ENCODE data around the gene GALK1.

GALK1 gene

GRCh38 chr17:75756451-75757085 lies 8.4 kb downstream of the GALK1 start:
- TF ChIP-seq CTCF (IDR thresholded peaks at IDR 0.05; ENCODE audit: insufficient read depth, low read depth, low read length, missing control alignments): no peak
- DNase-seq (ENCODE audit: low read depth): no peak
- no peak overlapping the region for H3K4me3 ChIP-seq (ENCODE audit: low read depth, low read length)

GRCh38 chr17:75755990-75756389 lies 9.0 kb downstream of the GALK1 start:
- no peak for DNase-seq (ENCODE audit: low read depth)
- TF ChIP-seq CTCF (IDR thresholded peaks at IDR 0.05; ENCODE audit: insufficient read depth, low read depth, low read length, missing control alignments): no peak
- no peak overlapping the region for H3K4me3 ChIP-seq (ENCODE audit: low read depth, low read length)

GRCh38 chr17:75755205-75755901 lies 9.6 kb downstream of the GALK1 start:
- DNase-seq (ENCODE audit: low read depth): no peak
- no peak for TF ChIP-seq CTCF (IDR thresholded peaks at IDR 0.05; ENCODE audit: insufficient read depth, low read depth, low read length, missing control alignments)
- H3K4me3 ChIP-seq (ENCODE audit: low read depth, low read length): no peak overlapping the region

- no peak for DNase-seq (ENCODE audit: low read depth)
- TF ChIP-seq CTCF (IDR thresholded peaks at IDR 0.05; ENCODE audit: insufficient read depth, low read depth, low read length, missing control alignments): no peak
- peak overlapping the region; percentile 40 for H3K4me3 ChIP-seq (ENCODE audit: low read depth, low read length)
Observed at GRCh38 chr17:75754378-75755204, 10.4 kb downstream of the GALK1 start.

GRCh38 chr17:75753514-75754377 lies 11.2 kb downstream of the GALK1 start:
- TF ChIP-seq CTCF (IDR thresholded peaks at IDR 0.05; ENCODE audit: insufficient read depth, low read depth, low read length, missing control alignments): peak; percentile 81
- peak; percentile 85 for DNase-seq (ENCODE audit: low read depth)
- peak overlapping the region; percentile 66 for H3K4me3 ChIP-seq (ENCODE audit: low read depth, low read length)

GRCh38 chr17:75752802-75753513 lies 12.0 kb downstream of the GALK1 start:
- H3K4me3 ChIP-seq (ENCODE audit: low read depth, low read length): peak overlapping the region; percentile 66

More at GRCh38 chr17:75752802-75753513, 12.0 kb downstream of the GALK1 start:
- peak; percentile 33 for TF ChIP-seq CTCF (IDR thresholded peaks at IDR 0.05; ENCODE audit: insufficient read depth, low read depth, low read length, missing control alignments)
- peak; percentile 37 for DNase-seq (ENCODE audit: low read depth)
